PC-3 (cell line): ENCODE results near the gene ESPNL.

Source experiments
- CTCF ChIP-seq: fragments of 300-600 bp; sonication (generic); conservative IDR thresholded peaks from 2 replicates; pipeline ENCODE4 v1.5.1; 2017; ENCODE audit warnings: antibody characterized with exemption, low read depth, mild to moderate bottlenecking, low read length
- EZH2 ChIP-seq: fragments of 300-600 bp; sonication (generic); IDR thresholded peaks from one replicate; pipeline ENCODE4 v1.6.1; 2017; ENCODE audit warnings: antibody characterized with exemption, mild to moderate bottlenecking, low read length; ENCODE audit not compliant: unreplicated experiment
- EZH2phosphoT487 ChIP-seq: fragments of 300-600 bp; sonication (generic); IDR thresholded peaks from 2 replicates; pipeline ENCODE4 v1.6.1; 2018; ENCODE audit warnings: mild to moderate bottlenecking, antibody characterized with exemption, low read length, borderline replicate concordance

GRCh38 chr2:238123218-238123971, 23.3 kb downstream of the ESPNL start:
- TF ChIP-seq CTCF: no peak
- no peak for TF ChIP-seq EZH2
- TF ChIP-seq EZH2phosphoT487: no peak
